ENCODE results near the gene MAST3. TPM values are rescaled to one million over a fixed set of nuclear protein-coding genes. Genes with fewer than 3 reads are reported as not detected.

Gene MAST3
- total and polyA plus RNA-seq, 2 of the 13 experiments (the other 11 are each of a cell fraction or from before 2014, with no cell fraction given) = 4.1 to 4.6 TPM

- TF ChIP-seq BCL6 (CRISPR knock-in tag; IDR thresholded peaks at IDR 0.05) = no peak
- 0 out of 2 replicates have a peak, but pooled peaks have one; percentile 37 for TF ChIP-seq CCDC6 (CRISPR knock-in tag; IDR thresholded peaks at IDR 0.05)
- no peak for TF ChIP-seq ZNF646 (CRISPR knock-in tag; IDR thresholded peaks at IDR 0.05)
- no peak for TF ChIP-seq SIN3A (IDR thresholded peaks at IDR 0.05; ENCODE audit: borderline replicate concordance, low read depth, low read length)
- no peak for TF ChIP-seq ZMYM2 (CRISPR knock-in tag; IDR thresholded peaks at IDR 0.05)
- TF ChIP-seq MYPOP (CRISPR knock-in tag; IDR thresholded peaks at IDR 0.05) = no peak
- TF ChIP-seq SMARCE1 (IDR thresholded peaks at IDR 0.05; ENCODE audit: borderline replicate concordance) = no peak
- no peak for TF ChIP-seq MAZ (IDR thresholded peaks at IDR 0.05; ENCODE audit: borderline replicate concordance, low read depth, low read length)
- no peak for TF ChIP-seq MAZ (CRISPR knock-in tag; IDR thresholded peaks at IDR 0.05; ENCODE audit: low read depth)
- TF ChIP-seq ZNF431 (CRISPR knock-in tag; IDR thresholded peaks at IDR 0.05; ENCODE audit: borderline replicate concordance, low read depth) = no peak
- TF ChIP-seq, protein P1, sequence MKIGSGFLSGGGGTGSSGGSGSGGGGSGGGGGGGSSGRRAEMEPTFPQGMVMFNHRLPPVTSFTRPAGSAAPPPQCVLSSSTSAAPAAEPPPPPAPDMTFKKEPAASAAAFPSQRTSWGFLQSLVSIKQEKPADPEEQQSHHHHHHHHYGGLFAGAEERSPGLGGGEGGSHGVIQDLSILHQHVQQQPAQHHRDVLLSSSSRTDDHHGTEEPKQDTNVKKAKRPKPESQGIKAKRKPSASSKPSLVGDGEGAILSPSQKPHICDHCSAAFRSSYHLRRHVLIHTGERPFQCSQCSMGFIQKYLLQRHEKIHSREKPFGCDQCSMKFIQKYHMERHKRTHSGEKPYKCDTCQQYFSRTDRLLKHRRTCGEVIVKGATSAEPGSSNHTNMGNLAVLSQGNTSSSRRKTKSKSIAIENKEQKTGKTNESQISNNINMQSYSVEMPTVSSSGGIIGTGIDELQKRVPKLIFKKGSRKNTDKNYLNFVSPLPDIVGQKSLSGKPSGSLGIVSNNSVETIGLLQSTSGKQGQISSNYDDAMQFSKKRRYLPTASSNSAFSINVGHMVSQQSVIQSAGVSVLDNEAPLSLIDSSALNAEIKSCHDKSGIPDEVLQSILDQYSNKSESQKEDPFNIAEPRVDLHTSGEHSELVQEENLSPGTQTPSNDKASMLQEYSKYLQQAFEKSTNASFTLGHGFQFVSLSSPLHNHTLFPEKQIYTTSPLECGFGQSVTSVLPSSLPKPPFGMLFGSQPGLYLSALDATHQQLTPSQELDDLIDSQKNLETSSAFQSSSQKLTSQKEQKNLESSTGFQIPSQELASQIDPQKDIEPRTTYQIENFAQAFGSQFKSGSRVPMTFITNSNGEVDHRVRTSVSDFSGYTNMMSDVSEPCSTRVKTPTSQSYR (CRISPR knock-in tag; IDR thresholded peaks at IDR 0.05; ENCODE audit: borderline replicate concordance) = no peak
- peak; percentile 35; the same call in 1 of the 2 replicates for TF ChIP-seq GABPB1 (CRISPR knock-in tag; IDR thresholded peaks at IDR 0.05)
- no peak for TF ChIP-seq EZH2 (conservative IDR thresholded peaks at IDR 0.05; ENCODE audit: low read depth, low read length)
- no peak for TF ChIP-seq ZNF747 (CRISPR knock-in tag; IDR thresholded peaks at IDR 0.05; ENCODE audit: borderline replicate concordance)
- no peak for TF ChIP-seq ATF7-NPFF (CRISPR knock-in tag; IDR thresholded peaks at IDR 0.05; ENCODE audit: low read depth)
- TF ChIP-seq, protein P2, sequence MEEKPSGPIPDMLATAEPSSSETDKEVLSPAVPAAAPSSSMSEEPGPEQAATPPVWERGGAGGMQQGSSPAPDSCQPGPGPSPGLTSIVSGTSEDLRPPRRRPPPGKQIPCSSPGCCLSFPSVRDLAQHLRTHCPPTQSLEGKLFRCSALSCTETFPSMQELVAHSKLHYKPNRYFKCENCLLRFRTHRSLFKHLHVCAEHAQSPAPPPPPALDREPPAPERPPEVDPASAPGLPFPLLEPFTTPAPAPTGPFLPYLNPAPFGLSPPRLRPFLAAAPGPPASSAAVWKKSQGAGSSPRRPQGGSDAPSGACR (CRISPR knock-in tag; IDR thresholded peaks at IDR 0.05) = peak; percentile 27; the same call in 1 of the 2 replicates
- no peak for TF ChIP-seq ZNF569 (CRISPR knock-in tag; IDR thresholded peaks at IDR 0.05; ENCODE audit: borderline replicate concordance)
- TF ChIP-seq GTF3A (CRISPR knock-in tag; conservative IDR thresholded peaks at IDR 0.05) = 0 out of 2 replicates have a peak, but pooled peaks have one; percentile 60
Observed at GRCh38 chr19:18153556-18154134, 56.1 kb downstream of the MAST3 start (continued).

Data from HepG2 (cell line).